C4-2B (cell line): Measurements from ENCODE around the gene PTGER2.

Source experiments
- ZFX ChIP-seq: fragments of 450-650 bp; IDR thresholded peaks from 2 replicates; pipeline ENCODE4 v1.6.1; 2017
- TF ChIP-seq, protein P1 (sequence below): fragments of 450-650 bp; conservative IDR thresholded peaks from 2 replicates; pipeline ENCODE4 v1.5.1; 2017; ENCODE audit warnings: mild to moderate bottlenecking

DNA sequence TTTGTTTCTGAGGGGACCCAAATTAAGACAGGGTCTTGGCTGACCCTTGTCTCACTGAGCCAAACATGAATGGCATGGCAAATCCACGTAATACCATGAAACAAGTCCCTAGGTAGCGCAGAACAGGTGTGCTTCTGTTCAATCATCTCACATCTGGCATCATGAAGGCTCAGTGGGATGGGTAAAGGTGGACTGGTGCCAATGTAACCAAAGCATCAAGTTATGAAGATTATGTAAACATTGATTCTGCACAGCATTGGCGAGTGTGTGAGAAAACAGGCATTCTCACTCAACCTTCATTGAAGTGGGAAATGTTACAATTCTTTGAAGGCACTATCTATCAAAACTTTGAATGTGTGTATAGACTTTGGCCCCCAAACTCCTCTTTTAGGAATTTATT, 41.9 kb downstream of the PTGER2 start:
- TF ChIP-seq, protein P1, sequence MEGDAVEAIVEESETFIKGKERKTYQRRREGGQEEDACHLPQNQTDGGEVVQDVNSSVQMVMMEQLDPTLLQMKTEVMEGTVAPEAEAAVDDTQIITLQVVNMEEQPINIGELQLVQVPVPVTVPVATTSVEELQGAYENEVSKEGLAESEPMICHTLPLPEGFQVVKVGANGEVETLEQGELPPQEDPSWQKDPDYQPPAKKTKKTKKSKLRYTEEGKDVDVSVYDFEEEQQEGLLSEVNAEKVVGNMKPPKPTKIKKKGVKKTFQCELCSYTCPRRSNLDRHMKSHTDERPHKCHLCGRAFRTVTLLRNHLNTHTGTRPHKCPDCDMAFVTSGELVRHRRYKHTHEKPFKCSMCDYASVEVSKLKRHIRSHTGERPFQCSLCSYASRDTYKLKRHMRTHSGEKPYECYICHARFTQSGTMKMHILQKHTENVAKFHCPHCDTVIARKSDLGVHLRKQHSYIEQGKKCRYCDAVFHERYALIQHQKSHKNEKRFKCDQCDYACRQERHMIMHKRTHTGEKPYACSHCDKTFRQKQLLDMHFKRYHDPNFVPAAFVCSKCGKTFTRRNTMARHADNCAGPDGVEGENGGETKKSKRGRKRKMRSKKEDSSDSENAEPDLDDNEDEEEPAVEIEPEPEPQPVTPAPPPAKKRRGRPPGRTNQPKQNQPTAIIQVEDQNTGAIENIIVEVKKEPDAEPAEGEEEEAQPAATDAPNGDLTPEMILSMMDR = no peak
- TF ChIP-seq ZFX = no peak
